NCI-H345 treated with DMSO at 0.1 percent for 48 hours (cell line): Measurements from ENCODE around the gene HARS2.
"Not testable (repeated sequence)": the region's sequence is repeated elsewhere in the genome, so short reads cannot be mapped to it uniquely, and the experiment has no call there.

ENCODE experiments used
- DNase-seq: peaks from one replicate; lab custom pipeline; 2025; ENCODE audit not compliant: unreplicated experiment; lab: John Stamatoyannopoulos, UW

Gene HARS2

GRCh38 chr5:140696891-140697492 lies 5.7 kb downstream of the HARS2 start:
- DNase-seq = no peak

- peak; percentile 94 for DNase-seq
Observed at GRCh38 chr5:140700177-140701144, 9.2 kb downstream of the HARS2 start, which contains the start of gene ZMAT2. TSS of gene ZMAT2 (plus strand) at chr5:140700447. CDS start at chr5:140700461, 14 bp downstream.

- no peak for DNase-seq
Observed at GRCh38 chr5:140707812-140708211, 16.6 kb downstream of the HARS2 start.

- DNase-seq = not testable (repeated sequence)
Observed at GRCh38 chr5:140708787-140709186, 17.5 kb downstream of the HARS2 start.

GRCh38 chr5:140710899-140711552 lies 19.8 kb downstream of the HARS2 start:
- peak; percentile 34 for DNase-seq

GRCh38 chr5:140711794-140712193 lies 20.5 kb downstream of the HARS2 start:
- no peak for DNase-seq

GRCh38 chr5:140713562-140714094 lies 22.4 kb downstream of the HARS2 start:
- DNase-seq = no peak

GRCh38 chr5:140716238-140716637 lies 25.0 kb downstream of the HARS2 start:
- DNase-seq = not testable (repeated sequence)

- DNase-seq = no peak
Observed at GRCh38 chr5:140718266-140718592, 27.0 kb downstream of the HARS2 start.

GRCh38 chr5:140720738-140721137 lies 29.5 kb downstream of the HARS2 start:
- not testable (repeated sequence) for DNase-seq

GRCh38 chr5:140721395-140721794 lies 30.1 kb downstream of the HARS2 start:
- not testable (repeated sequence) for DNase-seq

GRCh38 chr5:140725799-140726471 lies 34.7 kb downstream of the HARS2 start:
- DNase-seq = no peak

GRCh38 chr5:140733098-140733497 lies 41.8 kb downstream of the HARS2 start:
- no peak for DNase-seq

GRCh38 chr5:140734354-140734753 lies 43.1 kb downstream of the HARS2 start:
- DNase-seq = no peak

GRCh38 chr5:140737486-140737885 lies 46.2 kb downstream of the HARS2 start:
- no peak for DNase-seq

- DNase-seq = no peak
Observed at GRCh38 chr5:140741967-140742366, 50.7 kb downstream of the HARS2 start.
